ENCODE measurements around the gene BPIFA1.

DNA sequence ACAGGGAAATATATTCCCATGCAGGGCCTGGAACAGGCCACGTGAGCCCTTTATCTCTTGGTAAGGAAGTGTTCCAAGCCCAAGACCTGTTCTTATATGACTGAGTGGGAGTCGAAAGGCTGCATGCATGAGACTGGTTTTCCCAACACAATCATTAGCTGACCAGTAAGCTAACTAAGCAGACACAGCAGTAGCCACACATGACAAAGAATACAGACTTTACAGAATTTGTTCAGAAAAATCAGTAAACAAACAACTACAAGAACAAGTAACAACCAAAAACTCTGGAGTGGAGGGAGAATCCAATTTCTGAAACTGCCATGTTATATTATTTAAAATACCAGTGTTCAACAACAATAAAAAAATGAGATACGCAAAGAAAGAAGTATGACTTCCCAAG lies 16.7 kb downstream of the BPIFA1 start:
- TF ChIP-seq, protein P1, sequence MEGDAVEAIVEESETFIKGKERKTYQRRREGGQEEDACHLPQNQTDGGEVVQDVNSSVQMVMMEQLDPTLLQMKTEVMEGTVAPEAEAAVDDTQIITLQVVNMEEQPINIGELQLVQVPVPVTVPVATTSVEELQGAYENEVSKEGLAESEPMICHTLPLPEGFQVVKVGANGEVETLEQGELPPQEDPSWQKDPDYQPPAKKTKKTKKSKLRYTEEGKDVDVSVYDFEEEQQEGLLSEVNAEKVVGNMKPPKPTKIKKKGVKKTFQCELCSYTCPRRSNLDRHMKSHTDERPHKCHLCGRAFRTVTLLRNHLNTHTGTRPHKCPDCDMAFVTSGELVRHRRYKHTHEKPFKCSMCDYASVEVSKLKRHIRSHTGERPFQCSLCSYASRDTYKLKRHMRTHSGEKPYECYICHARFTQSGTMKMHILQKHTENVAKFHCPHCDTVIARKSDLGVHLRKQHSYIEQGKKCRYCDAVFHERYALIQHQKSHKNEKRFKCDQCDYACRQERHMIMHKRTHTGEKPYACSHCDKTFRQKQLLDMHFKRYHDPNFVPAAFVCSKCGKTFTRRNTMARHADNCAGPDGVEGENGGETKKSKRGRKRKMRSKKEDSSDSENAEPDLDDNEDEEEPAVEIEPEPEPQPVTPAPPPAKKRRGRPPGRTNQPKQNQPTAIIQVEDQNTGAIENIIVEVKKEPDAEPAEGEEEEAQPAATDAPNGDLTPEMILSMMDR (IDR thresholded peaks at IDR 0.05; ENCODE audit: insufficient read depth, low read length): no peak
- TF ChIP-seq POLR2AphosphoS5 (IDR thresholded peaks at IDR 0.05; ENCODE audit: low read depth) (no peak), SPI1 (IDR thresholded peaks at IDR 0.05; ENCODE audit: borderline replicate concordance, low read depth) (no peak), GABPA (IDR thresholded peaks at IDR 0.05; ENCODE audit: low read depth) (no peak)
